ENCODE measurements around the gene ABAT. TPM values are rescaled to one million over a fixed set of nuclear protein-coding genes. Genes with fewer than 3 reads are reported as not detected.
"Not testable (repeated sequence)": the region's sequence is repeated elsewhere in the genome, so short reads cannot be mapped to it uniquely, and the experiment has no call there.

ABAT gene
- total RNA-seq, 2 experiments from 2014 or later: 4.0 to 7.8 TPM

DNA sequence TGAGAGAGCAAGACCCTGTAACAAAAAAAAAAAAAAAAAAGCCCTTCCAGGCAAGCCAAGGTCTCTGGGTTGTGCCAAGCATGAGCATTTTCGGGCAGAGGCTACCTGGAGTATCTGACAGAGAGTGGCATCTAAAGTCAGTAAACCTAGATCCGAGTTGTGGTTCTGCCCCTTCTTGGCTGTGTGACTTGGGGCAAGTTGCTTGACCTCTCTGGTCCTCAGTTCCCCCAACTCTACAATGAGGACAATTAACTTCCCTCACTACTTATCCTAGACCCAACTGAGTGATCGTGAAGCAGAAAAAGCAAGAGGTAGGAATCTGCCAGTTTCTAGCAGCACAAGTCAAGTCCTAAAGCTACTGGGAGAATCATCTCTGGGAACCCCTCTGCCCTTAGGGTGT is 88.7 kb downstream of the ABAT start:
- no peak overlapping the region for H3K27ac Mint-ChIP-seq
- no peaks in the 10 kb centered on the region for H3K36me3 Mint-ChIP-seq
- ATAC-seq (no peak), DNase-seq (no peak)
- H3K4me3 Mint-ChIP-seq: no peak overlapping the region
- no peaks in the 10 kb centered on the region for H3K9me3 Mint-ChIP-seq (ENCODE audit: low read depth)
- CTCF ChIA-PET: interaction anchor here (0.9 kb wide), 1 partner anchor 196 kb away, joined by 3 read pairs; no protein-coding TSS in a partner anchor
- H3K4me1 Mint-ChIP-seq: no peaks in the 10 kb centered on the region
- no peaks in the 10 kb centered on the region for H3K27me3 Mint-ChIP-seq

DNA sequence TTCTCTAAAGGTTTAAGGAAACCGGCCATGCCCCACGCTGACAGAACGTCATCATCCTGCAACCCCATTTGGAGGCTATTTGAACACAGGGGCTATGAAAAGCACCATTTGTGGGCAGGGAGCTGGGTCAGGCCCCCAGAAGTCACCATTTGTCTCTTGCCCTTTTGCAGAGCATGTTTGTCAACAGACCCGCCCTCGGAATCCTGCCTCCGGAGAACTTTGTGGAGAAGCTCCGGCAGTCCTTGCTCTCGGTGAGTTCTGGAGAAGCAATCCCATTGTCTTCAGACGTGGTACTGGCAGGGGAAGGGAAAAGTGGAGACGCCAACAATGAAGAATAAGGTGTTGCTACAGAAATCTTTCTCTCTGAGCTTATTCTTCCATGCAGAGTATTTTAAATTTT is 89.5 kb downstream of the ABAT start:
- CTCF ChIA-PET: no interaction called here
- no peak for DNase-seq
- ATAC-seq: no peak
- Mint-ChIP-seq H3K9me3 (ENCODE audit: low read depth) (no peaks in the 10 kb centered on the region), H3K4me1 (no peaks in the 10 kb centered on the region), H3K27ac (no peak overlapping the region), H3K4me3 (no peak overlapping the region), H3K27me3 (no peaks in the 10 kb centered on the region), H3K36me3 (no peaks in the 10 kb centered on the region)

DNA sequence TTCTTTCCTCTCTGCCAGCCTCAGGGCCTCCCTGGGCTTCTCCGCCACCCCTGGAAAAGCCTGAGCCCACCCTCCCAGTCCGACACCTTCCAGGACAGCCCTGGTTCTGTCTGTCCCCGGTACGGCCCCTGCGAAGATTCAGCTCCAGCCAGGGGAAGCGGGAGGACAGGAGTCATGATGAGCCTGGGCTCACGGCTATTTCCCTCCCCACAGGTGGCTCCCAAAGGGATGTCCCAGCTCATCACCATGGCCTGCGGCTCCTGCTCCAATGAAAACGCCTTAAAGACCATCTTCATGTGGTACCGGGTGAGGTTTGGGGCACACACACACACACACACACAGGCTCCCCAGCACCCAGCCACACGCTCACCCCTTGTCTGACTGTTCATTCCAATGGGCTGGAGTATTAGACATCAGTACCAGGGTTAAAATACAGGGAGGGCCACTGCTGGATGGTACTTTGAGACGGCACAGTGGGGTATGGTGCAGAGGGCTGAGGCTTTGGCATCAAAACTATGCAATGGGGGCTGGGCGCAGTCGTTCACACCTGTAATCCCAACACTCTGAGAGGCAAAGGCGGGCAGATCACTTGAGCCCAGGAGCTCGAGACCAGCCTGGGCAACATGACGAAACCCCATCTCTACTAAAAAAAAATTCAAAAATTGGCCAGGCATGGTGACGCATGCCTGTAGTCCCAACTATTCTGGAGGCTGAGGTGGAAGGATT is 90.3 kb downstream of the ABAT start:
- CTCF ChIA-PET: no interaction called here
- Mint-ChIP-seq H3K9me3 (ENCODE audit: low read depth) (no peaks in the 10 kb centered on the region), H3K4me3 (no peak overlapping the region), H3K4me1 (no peaks in the 10 kb centered on the region), H3K27ac (no peak overlapping the region), H3K27me3 (no peaks in the 10 kb centered on the region), H3K36me3 (no peaks in the 10 kb centered on the region)
- DNase-seq (no peak), ATAC-seq (no peak)

DNA sequence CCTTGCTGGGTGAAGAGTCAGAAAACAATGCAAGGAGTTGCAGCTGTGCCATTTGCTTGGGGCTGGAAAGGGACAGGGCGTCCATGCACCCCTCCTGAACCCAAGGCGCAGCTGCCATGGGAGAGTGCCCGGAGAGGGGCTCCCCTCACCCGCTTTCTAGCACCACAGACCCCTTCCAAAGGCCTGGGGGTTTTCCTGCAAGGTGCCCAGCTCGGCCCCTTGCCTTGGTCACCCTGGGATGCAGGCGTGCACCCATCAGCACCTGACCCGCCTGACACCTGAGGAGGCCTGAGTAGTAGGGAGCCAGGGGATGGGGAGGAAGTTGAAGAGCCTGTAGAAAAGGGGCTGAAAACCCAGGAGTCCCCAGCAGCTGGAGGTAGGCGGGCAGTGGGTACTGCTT is 92.8 kb downstream of the ABAT start:
- CTCF ChIA-PET: no interaction called here
- no peaks in the 10 kb centered on the region for H3K4me1 Mint-ChIP-seq
- DNase-seq (no peak), ATAC-seq (no peak)
- H3K4me3 Mint-ChIP-seq: no peak overlapping the region
- no peaks in the 10 kb centered on the region for H3K9me3 Mint-ChIP-seq (ENCODE audit: low read depth)
- H3K36me3 Mint-ChIP-seq: no peaks in the 10 kb centered on the region
- no peaks in the 10 kb centered on the region for H3K27me3 Mint-ChIP-seq
- H3K27ac Mint-ChIP-seq: no peak overlapping the region

DNA sequence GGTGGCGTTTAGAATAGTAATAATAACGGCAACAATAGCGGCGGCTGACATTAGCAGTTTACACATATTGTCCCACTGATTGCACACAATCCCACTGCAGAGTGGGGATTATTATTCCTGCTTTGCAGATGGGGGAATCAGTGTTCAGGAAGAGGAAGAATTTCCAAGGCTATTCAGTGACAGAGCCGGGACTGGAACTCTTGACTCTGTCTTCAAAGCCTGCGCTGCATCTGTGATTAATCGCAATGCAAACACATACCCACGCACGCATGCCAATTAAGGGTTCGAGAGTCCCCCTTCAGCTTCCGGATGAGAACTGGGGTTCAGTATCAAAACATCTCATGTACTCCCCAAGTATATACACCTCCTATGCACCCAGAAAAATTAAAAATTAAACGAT is 93.9 kb downstream of the ABAT start:
- Mint-ChIP-seq H3K27me3 (no peaks in the 10 kb centered on the region), H3K4me1 (no peaks in the 10 kb centered on the region)
- no peak for ATAC-seq

DNA sequence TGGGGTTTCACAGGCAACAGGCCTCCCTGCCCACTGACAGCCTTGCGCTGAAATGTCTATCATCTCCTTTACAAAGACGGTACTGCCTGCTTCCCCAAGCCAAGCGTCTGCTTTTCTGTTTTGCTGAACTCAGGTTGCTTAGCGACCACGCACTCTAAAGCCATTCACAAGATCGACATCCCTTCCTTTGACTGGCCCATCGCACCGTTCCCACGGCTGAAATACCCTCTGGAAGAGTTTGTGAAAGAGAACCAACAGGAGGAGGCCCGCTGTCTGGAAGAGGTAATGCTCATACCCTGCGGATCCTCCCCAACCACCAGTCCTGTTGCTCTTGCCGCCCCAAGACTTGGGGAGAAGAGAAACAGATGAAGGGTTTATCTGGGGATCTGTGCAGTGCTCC is 94.3 kb downstream of the ABAT start:
- H3K4me3 Mint-ChIP-seq: no peak overlapping the region
- no peaks in the 10 kb centered on the region for H3K36me3 Mint-ChIP-seq
- no peaks in the 10 kb centered on the region for H3K27me3 Mint-ChIP-seq
- H3K27ac Mint-ChIP-seq: no peak overlapping the region
- no peak for ATAC-seq
- no peaks in the 10 kb centered on the region for H3K9me3 Mint-ChIP-seq (ENCODE audit: low read depth)
- no peaks in the 10 kb centered on the region for H3K4me1 Mint-ChIP-seq
- no peak for DNase-seq
- CTCF ChIA-PET: no interaction called here

More for the DNA sequence above, 93.9 kb downstream of the ABAT start:
- H3K4me3 Mint-ChIP-seq: no peak overlapping the region
- no peak for DNase-seq
- H3K9me3 Mint-ChIP-seq (ENCODE audit: low read depth): no peaks in the 10 kb centered on the region
- H3K27ac Mint-ChIP-seq: no peak overlapping the region
- no peaks in the 10 kb centered on the region for H3K36me3 Mint-ChIP-seq
- CTCF ChIA-PET: no interaction called here

DNA sequence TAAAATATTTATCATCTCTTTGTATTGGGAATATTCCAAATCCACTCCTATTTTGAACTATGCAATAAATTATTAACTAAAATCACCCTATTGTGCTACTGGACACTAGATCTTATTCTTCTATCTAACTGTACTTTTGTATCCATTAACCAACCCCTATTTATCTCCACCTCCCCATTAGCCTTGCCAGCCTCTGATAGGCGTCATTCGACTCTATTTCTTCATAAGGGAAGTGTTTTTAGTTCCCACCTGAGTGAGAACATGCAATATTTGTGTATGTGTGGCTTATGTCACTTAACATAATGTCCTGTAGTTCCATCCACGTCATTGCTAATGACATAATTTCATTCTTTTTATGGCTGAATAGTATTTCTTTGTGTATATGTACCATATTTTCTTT is 99.1 kb downstream of the ABAT start:
- CTCF ChIA-PET: no interaction called here
- no peaks in the 10 kb centered on the region for H3K4me1 Mint-ChIP-seq
- ATAC-seq: no peak
- no peaks in the 10 kb centered on the region for H3K9me3 Mint-ChIP-seq (ENCODE audit: low read depth)
- no peak overlapping the region for H3K4me3 Mint-ChIP-seq
- peaks cover 5% of the 10 kb centered on the region for H3K36me3 Mint-ChIP-seq
- H3K27ac Mint-ChIP-seq: no peak overlapping the region
- H3K27me3 Mint-ChIP-seq: no peaks in the 10 kb centered on the region
- DNase-seq: no peak

DNA sequence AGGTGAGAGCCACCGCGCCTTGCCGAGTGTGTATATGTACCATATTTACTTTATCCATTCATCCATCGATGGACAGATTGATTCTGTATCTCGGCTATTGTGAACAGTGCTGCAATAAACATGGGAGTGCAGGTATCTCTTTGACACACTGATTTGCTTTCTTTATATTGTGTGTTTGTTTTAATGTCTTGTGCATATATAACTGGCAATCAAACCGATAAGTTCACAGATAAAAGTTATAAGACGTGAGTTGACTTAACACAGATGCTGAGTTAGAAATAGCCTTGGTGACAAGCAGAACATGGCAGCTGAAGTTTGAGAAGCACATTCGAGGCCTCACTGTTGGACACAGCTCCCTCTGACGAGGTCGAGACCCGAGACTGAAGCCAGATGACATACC is 99.8 kb downstream of the ABAT start:
- Mint-ChIP-seq H3K27ac (no peak overlapping the region), H3K9me3 (ENCODE audit: low read depth) (no peaks in the 10 kb centered on the region), H3K36me3 (peaks cover 5% of the 10 kb centered on the region), H3K27me3 (no peaks in the 10 kb centered on the region), H3K4me1 (no peaks in the 10 kb centered on the region), H3K4me3 (no peak overlapping the region)
- DNase-seq (no peak), ATAC-seq (no peak)
- CTCF ChIA-PET: no interaction called here

DNA sequence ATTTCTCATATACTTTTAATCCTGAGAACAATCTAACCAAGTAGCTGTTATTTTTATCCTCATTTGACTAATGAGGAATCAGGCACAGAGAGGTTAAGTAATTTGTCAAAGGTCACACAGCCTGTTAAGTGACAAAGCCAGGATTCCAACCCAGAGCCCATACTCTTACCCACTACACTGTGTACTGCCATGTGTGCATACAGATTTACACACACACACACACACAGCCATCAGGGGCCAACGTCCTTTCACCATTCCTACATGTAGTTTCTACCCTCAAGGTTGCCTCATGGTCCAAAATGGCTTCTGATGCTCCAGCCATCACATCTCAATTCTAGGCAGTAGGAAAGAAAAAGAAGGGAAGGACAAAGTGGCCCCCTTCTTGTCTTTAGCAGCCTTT is 100.9 kb downstream of the ABAT start:
- ATAC-seq (no peak), DNase-seq (no peak)
- H3K9me3 Mint-ChIP-seq (ENCODE audit: low read depth): no peaks in the 10 kb centered on the region
- H3K4me1 Mint-ChIP-seq: no peaks in the 10 kb centered on the region
- no peak overlapping the region for H3K27ac Mint-ChIP-seq
- CTCF ChIA-PET: no interaction called here
- no peaks in the 10 kb centered on the region for H3K27me3 Mint-ChIP-seq
- H3K36me3 Mint-ChIP-seq: peaks cover 5% of the 10 kb centered on the region
- H3K4me3 Mint-ChIP-seq: no peak overlapping the region

DNA sequence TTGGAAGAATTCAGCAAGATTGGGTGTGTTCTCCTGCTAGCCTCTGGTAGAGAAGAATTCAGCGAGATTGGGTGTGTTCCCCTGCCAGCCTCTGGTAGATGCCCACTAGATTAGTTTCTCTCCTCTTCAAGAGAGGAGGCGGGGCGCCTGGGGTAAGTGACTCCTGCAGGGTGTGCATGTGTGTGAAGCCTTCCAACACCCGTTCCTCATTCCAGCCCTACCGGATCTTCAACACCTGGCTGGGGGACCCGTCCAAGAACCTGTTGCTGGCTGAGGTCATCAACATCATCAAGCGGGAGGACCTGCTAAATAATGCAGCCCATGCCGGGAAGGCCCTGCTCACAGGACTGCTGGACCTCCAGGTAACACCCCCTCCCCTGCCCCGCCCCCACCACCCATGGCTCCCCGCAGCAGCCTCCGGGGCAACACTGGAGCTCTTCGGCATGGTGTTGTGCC is 101.7 kb downstream of the ABAT start:
- no peaks in the 10 kb centered on the region for H3K9me3 Mint-ChIP-seq (ENCODE audit: low read depth)
- no peaks in the 10 kb centered on the region for H3K27me3 Mint-ChIP-seq
- H3K27ac Mint-ChIP-seq: no peak overlapping the region
- H3K4me1 Mint-ChIP-seq: no peaks in the 10 kb centered on the region
- CTCF ChIA-PET: no interaction called here
- ATAC-seq (no peak), DNase-seq (no peak)
- H3K36me3 Mint-ChIP-seq: peaks cover 5% of the 10 kb centered on the region
- H3K4me3 Mint-ChIP-seq: no peak overlapping the region

DNA sequence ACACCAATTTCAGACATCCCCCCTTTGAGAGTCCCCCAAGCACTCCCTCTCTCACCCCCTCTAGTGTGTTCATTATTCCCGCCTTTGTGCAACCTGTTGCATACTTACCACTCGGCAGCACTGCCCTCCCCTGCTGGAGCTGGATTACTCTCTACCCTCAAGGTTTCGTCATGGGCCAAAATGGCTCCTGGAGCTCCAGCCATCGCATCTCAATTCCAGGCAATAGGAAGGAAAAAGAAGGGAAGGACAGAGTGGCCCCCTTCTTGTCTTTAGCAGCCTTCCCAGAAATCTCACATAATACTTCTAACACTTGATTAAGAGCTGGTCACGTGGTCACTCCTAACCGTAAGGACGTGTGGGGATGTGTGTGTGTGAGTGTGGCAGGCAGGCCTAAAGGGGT is 102.8 kb downstream of the ABAT start:
- Mint-ChIP-seq H3K36me3 (peaks cover 5% of the 10 kb centered on the region), H3K27ac (no peak overlapping the region), H3K4me1 (no peaks in the 10 kb centered on the region), H3K27me3 (no peaks in the 10 kb centered on the region), H3K4me3 (no peak overlapping the region), H3K9me3 (ENCODE audit: low read depth) (no peaks in the 10 kb centered on the region)
- no peak for DNase-seq
- CTCF ChIA-PET: no interaction called here
- ATAC-seq: no peak

DNA sequence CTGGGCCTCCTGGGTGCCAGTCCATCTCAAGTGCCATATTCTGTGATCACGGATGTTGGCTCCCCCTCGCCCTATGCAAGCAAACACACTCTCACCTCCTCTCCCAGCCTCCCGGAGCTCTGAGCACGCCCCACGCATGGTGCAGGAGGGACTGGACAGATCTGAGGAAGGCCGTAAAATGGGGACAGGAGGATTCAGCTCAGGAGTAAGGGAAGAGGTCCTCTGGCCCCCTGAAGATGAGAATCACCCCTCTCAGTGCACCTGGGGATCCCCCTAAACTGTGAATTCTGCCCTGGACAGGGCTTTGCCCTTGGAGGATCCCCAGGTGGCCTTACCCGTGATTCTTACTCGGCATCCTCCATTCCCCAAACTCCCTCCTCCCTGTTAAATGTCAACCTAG is 107.4 kb downstream of the ABAT start:
- Mint-ChIP-seq H3K27me3 (no peaks in the 10 kb centered on the region), H3K4me1 (no peaks in the 10 kb centered on the region), H3K9me3 (ENCODE audit: low read depth) (no peaks in the 10 kb centered on the region), H3K36me3 (no peaks in the 10 kb centered on the region), H3K27ac (no peak overlapping the region), H3K4me3 (no peak overlapping the region)
- CTCF ChIA-PET: no interaction called here
- no peak for ATAC-seq
- no peak for DNase-seq

DNA sequence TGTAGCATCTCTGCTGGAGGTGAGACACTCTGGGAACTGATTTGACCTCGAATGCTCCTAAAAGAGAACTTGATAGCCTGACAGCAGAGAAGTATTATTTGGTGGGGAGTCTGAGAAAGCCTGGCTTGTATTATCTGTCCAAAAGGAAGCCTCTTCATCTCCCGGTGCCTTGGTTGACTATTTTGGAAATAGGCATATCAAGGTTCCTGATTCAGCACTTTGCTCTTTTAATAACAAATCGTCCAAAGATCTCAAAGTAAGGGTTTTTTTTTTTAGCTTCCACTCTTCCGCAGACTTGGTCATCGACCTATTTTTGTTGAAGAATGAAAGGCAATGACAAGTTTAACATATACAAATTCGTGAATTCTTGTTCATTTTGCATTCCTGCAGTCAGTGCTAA is 108.3 kb downstream of the ABAT start:
- no peak overlapping the region for H3K27ac Mint-ChIP-seq
- ATAC-seq (no peak), DNase-seq (no peak)
- H3K4me1 Mint-ChIP-seq: no peaks in the 10 kb centered on the region
- CTCF ChIA-PET: no interaction called here
- H3K4me3 Mint-ChIP-seq: no peak overlapping the region
- H3K27me3 Mint-ChIP-seq: no peaks in the 10 kb centered on the region
- H3K9me3 Mint-ChIP-seq (ENCODE audit: low read depth): no peaks in the 10 kb centered on the region
- no peaks in the 10 kb centered on the region for H3K36me3 Mint-ChIP-seq

DNA sequence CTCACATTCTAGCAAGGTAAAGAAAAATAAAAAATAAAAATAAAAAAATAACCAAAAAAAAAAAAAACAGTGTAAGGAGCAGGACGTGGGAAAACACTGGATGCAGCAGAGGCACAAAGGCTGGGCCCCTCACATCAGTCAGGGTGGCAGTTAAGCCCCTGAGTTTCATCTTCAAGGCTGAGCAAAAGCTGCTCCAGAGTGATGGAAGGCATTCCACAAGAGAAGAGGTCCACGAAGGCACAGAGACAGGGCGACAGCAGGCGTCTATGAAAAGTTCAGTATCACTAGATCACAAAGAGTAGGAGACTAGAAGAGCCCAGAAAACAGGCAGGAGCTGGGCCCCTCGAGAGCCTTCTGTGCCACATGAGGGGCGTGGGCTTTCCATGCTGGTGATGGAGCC is 111.0 kb downstream of the ABAT start:
- Mint-ChIP-seq H3K27me3 (no peaks in the 10 kb centered on the region), H3K36me3 (no peaks in the 10 kb centered on the region), H3K4me1 (no peaks in the 10 kb centered on the region), H3K9me3 (ENCODE audit: low read depth) (no peaks in the 10 kb centered on the region), H3K27ac (no peak overlapping the region), H3K4me3 (no peak overlapping the region)
- ATAC-seq: no peak
- CTCF ChIA-PET: no interaction called here
- DNase-seq: no peak

DNA sequence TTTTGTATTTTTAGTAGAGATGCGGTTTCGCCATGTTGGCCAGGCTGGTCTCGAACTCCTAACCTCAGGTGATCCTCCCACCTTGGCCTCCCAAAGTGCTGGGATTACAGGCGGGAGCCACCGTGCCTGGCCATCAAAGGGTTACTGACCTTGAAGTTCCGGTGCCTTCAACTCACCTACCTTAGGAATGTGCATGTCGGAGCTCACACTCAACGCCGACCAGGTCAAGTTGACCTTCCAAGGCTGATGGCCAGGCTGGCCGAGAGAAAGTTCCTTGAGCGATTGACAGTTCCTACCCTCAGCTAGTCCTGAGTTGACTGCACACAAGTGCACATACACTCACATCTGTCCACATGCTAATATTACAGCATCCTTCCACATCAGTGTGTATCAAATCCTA is 111.9 kb downstream of the ABAT start:
- H3K9me3 Mint-ChIP-seq (ENCODE audit: low read depth); CTCF ChIA-PET; H3K27me3 Mint-ChIP-seq; H3K36me3 Mint-ChIP-seq; ATAC-seq; H3K4me1 Mint-ChIP-seq; DNase-seq; H3K27ac Mint-ChIP-seq; H3K4me3 Mint-ChIP-seq: not testable (repeated sequence)
